Smooth muscle cell of the brain vasculature (primary cell): Measurements from ENCODE around the gene TCN2.
"Not testable (repeated sequence)": the region's sequence is repeated elsewhere in the genome, so short reads cannot be mapped to it uniquely, and the experiment has no call there.

ENCODE experiments used
- DNase-seq: peaks from one replicate; pipeline ENCODE4 v3.0.0-alpha.2; 2012; ENCODE audit warnings: low read depth, low spot score

TCN2 gene

DNA sequence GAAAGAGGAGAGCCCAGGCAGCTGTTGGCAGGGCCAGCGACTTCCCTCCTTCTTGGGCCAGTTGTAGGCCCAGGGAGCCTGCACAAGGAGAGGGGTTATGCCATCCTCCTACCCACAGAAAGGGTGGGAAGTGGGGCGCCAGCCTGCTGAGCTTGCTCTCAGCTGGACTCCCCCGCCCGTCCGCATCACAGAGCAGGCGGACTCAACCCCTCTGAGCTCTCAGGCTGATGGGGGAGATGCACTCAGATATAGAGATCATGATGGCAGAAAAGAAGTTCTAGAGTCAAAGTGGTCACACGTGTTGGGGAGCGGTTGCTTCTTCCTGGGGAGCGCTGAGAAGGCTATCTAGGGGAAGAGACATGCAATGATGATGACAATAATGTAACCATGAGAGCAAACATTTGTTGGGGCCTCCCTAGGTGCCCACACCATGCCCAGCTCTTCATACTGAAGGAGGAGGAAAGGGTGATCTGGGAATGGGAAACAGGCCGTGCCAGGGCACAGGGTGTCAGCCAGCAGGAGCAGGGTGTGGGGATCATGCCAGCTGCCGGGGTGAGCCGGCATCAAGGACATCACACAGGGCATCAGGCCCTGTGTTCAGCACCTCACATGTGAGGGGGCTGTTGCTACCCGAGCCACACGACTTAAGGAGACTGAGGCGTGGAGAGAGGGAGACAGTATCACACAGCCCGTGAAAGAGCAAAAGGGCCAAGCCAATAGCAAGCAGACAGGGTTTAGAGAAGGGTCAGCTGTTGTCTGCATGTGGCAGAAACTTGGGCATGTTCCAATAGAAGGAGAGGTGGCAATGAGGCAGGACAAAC is 36.3 kb downstream of the TCN2 start:
- DNase-seq, result no peak

DNA sequence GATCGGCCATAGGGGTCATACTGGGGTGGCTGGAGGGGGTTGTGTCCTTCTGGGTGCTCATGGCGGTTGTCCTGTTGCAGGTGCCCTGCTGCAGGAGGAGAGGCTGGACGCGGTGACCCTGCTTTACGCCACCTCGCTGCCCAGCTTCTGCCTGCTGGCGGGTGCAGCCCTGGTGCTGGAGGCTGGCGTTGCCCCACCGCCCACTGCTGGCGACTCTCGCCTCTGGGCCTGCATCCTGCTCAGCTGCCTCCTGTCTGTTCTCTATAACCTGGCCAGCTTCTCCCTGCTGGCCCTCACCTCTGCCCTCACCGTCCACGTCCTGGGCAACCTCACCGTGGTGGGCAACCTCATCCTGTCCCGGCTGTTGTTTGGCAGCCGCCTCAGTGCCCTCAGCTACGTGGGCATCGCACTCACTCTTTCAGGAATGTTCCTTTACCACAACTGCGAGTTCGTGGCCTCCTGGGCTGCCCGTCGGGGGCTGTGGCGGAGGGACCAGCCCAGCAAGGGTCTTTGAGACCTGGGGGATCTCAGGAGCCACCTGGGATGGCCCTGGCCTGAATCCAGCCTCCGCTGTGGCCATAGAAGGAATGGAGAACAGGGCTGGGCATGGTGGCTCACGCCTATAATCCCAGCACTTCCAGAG is 39.7 kb downstream of the TCN2 start:
- no peak for DNase-seq

DNA sequence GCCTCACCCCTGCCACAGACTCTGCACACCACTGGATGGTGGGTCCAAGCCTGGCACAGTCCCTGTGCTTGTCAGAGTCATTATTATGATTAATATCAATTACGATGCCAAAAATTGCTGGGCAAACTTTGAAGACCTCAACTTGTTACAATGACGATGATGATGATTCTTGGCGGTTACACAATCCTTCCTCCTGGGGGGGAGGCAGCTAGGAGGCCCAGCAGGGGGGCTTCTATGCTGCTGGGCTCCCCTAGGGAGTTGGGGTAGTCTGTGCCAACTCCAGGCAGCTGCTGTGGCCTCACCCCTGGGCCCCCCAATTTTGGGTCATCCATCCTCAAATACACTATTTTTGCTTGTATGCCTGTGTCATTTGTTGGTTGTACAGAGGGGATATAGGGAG is 40.6 kb downstream of the TCN2 start:
- no peak for DNase-seq

DNA sequence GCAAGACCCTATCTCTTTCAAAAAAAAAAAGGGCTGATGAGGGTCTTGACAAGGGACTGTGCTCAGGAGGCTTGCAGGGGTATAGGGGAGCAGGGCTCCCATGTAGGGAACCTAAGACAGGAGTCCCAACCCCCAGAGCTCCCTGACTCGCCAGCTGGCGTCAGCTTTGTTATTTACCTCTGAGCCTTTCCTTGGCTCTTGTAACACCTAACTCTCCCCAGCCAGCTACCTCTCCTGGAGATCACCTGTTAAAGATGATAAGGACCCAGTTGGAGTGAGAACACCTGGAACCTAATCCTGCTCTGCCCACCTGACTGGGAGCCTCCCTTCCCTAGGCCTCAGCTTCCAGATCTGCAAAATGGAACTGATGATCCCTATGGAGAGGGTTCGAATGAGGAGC is 41.9 kb downstream of the TCN2 start:
- DNase-seq, result no peak

DNA sequence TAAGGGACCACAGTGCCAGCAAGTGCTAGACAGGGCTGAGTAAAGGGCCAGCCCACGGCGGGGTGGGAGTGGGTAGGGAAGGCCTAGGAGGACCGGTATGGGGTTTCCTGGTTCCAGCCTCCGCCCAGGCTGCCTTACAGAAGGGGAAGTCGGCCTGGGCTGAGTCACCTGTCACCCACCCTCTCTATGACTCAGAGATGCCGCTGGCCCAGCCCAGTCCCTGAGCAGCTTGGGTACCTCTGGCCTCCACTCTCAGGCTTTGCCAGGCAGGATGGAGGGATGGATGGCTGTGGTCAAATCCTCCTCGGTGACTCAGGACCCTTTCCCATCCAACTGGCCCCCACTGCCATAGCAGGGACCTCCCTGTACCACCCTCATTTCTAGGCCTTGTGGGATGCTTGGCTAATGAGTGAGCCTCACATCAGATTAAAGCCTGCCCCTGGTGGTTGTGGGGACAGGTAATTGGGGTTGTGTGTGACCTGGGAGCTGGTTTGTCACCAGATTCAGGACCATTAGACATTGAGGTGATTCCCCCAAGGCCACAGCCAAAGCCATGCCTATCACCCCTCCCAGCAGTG is 42.5 kb downstream of the TCN2 start:
- no peak for DNase-seq

DNA sequence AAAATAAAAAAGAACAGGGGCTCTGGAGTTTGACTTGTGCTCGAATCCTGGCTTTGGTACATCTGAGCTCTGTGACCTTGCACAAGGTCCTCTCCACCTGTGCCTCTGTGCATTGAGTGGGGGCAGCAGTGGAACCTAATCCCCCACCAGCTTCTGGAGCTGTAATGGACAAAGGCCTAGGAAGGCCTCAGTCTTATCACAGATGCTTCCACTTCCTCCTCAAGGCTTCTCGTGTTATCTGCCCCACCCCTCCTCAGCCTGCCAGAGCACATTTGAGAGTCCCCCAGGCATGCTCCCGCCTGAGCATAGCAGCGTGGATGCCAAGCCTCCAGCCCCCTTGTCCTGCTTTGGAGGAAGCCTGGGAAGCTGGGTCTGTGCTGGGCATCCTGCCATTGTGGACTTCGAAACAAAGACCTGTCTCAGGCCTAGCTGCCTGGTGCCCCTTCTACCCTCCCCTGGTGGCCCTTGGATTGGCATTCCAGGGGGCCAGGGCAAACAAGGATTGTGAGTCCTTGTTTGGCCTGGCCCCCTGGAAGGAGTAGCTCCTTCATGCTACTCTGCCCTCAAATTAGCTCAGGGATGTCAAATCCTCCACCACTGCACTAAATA is 43.6 kb downstream of the TCN2 start:
- no peak for DNase-seq

DNA sequence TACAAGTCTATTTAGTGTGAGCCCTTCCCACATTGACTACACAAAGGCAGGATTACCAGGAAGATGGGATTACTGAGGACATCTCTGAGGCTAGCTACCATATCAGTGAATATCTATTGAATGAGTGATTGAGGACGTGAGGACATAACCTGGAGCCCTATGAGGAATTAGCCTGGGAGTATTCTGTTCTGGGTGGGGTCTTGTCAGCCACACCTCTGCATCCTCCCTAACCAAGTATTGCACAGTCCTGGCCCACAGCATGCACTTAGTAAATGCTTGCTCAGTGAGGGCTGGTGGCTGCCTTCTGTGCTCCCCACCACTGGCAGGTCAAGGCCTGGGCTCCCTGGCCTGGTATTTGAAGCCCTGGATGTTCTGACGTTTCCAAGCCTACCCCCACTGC is 45.9 kb downstream of the TCN2 start:
- DNase-seq, result no peak

DNA sequence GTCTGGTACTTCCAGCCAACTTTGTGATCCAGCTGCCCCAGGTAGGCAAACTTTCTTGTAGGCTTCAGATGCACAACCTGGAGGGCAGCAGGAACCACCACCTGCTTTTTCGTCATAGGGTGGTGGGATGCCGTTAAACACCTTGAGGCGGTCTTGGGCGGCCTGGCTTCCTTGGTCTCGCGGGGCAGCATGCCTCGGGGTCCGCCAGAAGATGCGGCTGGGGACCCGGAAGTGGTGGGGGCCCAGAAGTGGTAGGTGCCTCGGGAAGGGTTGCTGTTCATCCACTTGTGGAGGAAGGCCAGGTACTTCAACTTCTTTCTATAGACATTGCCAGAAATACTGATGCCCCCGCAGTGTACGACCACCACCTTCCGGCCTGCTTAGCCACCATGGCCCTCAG is 47.4 kb downstream of the TCN2 start:
- DNase-seq, result no peak

DNA sequence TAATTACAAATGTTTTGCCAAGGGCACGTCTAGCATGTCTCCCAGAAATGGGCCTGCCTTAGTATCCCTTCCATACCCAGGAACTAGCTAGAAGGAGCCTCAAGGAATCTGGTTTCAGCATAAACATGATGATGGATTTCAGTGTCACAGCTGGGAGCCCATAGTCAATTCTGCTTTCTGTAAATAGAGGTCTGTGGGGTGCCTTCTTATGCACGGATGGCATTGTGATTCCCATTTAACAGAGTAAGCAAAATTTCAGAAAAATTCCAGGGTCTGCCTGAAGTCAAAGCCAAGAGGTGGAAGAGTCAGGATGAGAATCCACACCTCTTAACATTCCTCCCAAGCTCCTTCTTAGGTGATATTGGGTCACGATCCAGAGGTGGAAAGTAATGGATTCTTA is 48.6 kb downstream of the TCN2 start:
- peak; percentile 51 for DNase-seq

DNA sequence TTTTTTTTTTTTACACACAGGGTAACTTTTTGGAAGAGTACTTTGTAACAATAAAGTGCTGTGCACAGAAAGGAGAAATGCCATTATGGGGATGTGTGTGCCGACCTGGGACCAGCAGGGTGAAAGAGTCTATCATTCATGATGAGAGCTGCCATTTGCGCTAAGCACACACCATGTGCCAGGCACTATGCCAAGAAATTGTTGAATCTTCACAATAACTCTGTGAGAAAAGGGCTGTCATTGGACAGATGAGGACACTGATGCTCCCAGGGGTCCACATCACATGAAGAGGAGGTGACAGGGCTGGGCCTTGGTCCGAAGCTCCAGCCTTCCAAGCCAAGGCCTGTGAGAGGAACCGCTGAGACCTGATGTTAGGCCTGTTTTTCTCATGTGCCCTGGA is 55.1 kb downstream of the TCN2 start:
- no peak for DNase-seq

DNA sequence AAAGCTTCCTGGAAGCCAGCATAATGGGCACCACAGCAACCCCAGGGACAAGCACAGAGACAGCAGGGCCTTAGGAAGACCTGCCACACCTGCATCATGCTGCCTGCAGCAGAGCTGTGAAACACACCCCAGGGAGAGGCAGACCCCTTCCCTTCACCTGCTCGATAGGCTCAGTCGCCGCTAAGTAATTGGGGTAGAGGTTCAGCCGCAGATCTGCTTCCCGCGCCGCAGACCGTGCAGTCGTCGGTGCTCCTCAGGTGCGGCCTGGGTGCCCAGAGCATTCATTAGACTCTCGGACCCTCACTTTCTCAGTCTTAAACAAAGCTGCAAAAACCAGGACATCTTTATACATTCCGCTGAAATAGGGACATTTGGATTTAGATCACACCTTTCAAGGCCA is 57.8 kb downstream of the TCN2 start:
- DNase-seq, result no peak

DNA sequence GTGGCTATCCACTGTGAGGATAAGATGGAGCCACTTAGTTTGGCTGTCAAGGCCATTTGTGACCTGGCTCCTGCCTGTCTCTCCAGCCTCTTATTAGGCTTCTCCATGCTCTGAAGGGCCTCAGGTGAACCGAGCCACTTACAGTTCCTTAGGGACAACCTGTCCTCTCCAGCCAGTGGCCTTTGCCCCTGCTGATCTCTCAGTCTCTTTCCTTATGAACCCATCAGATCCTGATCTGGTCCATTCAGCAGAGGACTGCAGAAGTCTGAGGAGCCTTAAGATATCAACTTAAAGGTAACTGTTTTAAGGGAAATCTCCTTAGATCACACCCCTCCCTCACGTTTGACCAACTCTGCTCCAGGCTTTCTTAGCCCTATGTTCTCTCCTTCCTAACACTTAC is 58.3 kb downstream of the TCN2 start:
- no peak for DNase-seq

DNA sequence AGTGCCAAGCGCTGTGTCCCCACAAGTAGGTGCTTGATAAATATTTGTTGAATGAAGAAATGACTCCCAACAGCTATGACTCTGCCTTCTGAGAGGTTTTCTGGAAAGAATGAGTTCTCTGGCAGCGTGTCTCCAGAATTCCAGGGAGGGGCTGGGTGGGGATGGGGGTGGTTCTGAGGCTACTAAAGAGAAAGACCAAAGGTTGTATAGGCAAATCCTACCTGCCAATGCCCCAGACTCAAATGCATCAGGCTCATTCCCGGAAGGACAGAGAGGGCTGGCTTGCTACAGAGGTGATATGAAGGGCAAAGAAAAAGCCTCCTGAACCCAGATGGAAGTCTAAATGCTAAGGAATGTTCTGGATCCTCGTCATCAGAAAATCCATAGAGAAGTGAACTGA is 58.8 kb downstream of the TCN2 start:
- DNase-seq, result no peak

DNA sequence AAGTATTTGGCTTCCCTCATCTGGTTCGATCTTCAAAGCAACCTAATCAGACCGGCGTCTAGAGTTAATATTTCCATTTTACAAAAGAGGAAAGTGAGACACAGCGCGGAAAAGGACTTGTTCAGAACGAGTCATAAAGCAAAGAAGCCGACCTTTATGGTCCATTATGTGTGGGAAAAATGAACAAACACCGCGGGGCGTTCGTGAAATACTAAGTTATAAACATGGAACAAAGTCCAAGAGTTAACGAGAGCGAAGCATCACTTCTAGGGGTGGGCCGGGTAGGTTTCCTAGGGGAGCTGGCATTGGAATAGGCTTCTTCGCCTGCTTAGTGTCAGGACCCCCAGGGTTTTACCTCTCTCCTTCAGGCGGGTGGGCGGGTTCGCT is 60.1 kb downstream of the TCN2 start:
- DNase-seq, result no peak

DNA sequence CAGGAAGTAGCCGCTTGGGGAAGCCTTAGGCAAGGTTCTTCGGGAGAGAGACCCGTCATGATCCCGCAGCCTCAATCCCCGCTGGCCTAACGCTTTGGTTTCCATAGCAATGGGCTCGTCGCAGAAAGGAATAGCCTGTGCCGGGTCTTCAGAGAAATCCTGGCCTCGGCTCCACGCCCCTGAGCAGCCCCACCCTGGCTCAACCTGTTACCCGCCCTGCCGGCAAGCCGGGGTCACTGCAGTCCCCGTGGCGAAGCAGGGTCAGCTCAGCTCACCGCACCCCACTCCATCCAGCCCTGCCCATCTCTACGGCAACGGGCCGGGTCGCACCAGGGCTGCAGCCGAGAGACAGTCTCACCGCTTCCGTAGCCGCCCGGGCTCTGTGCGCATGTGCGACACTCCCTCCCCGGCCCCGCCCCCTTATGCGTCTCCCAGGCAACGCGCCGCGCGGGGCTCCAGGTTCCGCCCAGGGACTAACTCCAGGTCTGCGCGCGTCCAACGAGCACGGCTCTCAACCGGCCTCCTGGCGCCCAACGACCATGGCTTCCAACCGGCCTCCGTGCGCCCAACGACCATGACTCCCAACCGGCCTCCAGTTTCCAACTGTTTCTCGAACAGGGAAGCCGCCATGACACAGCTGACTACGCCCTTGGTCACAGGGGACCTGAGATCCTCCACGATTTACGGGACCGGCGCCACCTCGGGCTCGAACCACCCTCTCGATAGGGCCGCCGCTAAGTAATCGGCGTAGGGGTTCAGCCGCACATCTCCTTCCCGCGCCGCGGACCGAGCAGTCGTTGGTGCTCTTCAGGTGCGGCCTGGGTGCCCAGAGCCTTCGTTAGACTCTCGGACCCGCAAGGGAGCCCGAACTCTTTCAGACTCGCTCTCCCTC is 60.8 kb downstream of the TCN2 start, which contains the start of gene DUSP18:
Gene DUSP18 (minus strand): TSS at position 382 of the 892 bp plus-strand sequence. CDS start 3,872 bp downstream, outside the sequence.
- peak; percentile 58 for DNase-seq

DNA sequence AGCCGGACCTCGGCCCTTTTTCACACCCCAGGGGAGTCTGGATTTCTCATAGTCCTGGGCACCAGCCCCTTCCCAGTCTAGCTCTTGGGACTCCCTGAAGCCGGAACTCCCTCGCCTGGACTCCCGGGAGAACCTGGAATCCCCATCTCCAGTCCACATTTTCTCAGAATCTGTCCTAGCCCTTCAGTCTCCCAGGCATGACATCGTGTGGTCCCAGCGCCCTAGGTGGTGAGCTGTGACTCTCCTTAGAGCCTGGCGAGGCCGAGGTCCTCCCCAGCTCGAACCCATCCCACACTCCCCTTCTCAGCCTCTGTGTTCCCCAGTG is 61.4 kb downstream of the TCN2 start:
- DNase-seq, result no peak

DNA sequence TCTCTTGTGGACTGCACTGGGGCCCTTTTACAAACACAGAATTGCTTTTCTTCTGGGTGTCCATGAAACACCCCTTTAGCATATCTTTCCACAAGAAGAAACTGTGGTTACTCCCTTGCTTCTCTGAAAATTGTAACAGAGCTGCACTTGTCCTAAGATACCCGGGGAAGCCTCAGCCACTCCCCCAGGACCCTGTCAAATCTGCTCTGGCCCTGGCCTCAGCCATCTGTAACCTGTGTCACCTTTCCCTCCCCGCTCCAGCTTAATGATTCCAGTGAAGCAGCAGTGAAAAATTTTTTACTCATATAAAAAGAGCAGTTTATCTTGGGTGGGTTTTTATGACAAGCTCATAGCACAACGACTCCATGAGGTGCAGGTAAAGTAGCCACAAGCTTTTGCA is 64.1 kb downstream of the TCN2 start:
- no peak for DNase-seq

DNA sequence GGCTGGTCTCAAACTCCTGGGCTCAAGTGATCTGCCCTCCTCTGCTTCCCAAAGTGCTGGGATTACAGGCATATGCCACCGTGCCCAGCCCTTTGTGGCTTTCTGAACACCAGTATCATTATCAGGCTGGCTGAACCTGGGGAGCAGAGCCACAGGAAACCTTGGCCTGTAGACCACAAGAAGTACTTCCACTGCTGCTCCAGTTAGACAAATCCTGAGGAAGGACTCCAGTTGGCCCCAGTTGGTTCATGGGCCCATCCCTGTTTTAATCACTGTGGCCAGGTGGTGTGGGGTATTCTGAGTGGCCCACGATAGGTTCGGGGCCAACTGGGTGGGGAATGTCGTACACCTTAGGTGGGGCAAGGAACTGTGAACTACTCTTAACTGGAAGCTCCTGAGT is 66.2 kb downstream of the TCN2 start:
- no peak for DNase-seq

DNA sequence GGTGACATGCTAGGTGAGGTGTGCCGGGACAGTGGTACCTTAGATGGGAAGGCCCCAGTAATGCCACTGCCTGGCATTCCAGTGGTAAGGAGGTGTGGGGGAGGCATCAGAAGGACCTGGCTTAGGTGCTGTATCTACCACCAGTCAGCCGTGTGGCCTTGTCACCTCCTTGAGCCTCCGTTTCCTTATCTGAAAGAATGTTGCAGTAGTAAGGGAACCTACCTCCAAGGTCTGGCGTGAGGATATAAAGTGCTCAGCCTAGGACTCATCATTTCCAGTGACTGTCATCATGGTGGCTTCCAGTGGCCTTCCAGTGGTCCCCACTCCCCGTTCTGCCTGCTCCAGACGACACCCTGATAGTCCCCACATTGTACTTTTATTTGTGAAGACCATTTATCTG is 67.5 kb downstream of the TCN2 start:
- no peak for DNase-seq

DNA sequence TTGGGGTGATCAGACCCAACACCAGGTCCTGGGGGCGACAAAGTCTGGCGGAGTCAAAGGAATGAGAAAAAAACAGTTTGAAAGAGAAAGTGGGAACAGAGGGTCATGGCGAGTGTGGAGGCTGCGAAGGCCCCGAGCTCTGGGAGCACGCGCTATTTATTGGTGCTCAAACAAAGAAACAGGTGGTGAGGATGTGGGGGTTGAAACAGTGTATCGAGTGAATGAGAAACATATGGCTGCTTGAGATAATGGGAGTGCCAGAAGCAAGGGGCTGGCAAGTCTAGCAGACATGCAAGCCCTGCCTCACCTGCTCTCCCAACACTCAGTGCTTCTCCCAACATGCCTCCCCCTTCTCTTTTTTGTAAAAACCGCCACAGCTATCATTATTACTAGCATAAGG is 68.5 kb downstream of the TCN2 start:
- no peak for DNase-seq

DNA sequence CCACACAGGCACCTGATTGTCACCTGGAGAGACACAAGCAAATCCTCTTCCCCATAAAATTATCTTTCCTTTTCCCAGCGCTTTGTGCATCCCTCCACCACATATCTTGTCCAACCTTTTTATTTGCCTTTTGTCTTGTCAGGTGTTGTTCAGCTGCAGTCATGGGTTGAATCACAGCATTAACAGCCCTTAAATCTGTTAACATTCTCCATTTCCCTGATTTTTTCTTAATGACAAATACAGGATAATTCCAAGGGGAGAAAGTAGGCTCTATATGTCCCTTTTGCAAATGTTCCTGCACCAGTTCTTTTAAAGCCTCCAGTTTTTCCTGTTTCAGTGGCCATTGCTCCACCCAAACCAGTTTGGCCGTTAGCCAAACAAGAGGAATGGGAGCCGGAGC is 69.6 kb downstream of the TCN2 start:
- DNase-seq, result not testable (repeated sequence)
